ENCODE data around the gene NUP98.

NUP98 gene

DNA sequence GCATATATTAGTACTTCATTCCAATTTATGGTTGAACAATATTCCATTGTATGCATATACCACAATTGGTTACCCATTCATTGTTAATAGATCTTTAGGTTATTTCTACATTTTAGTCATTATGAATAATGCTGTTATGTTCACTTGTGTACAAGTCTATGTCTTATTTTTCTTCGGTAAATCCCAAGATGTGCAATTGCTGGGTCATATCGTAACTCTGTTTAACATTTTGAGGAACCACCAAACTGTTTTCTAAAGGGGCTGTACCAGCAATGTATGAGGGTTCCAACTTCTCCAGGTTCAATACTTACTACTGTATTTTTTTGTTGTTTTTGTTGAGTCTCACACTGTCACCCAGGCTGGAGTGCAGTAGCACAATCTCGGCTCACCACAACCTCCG lies 33.1 kb downstream of the NUP98 start:
- Histone ChIP-seq H3K36me3 (ENCODE audit: low read depth) (peaks cover 99% of the 10 kb centered on the region), H3K4me3 (ENCODE audit: severe bottlenecking) (no peak overlapping the region), H3K9me3 (ENCODE audit: severe bottlenecking) (no peaks in the 10 kb centered on the region), H3K27me3 (ENCODE audit: insufficient read depth, poor library complexity, severe bottlenecking) (no peaks in the 10 kb centered on the region), H3K27ac (ENCODE audit: poor library complexity, severe bottlenecking) (no peak overlapping the region), H3K4me1 (ENCODE audit: insufficient read depth, poor library complexity, severe bottlenecking) (no peaks in the 10 kb centered on the region)
- DNase-seq (ENCODE audit: low spot score) (no peak), ATAC-seq (ENCODE audit: low read depth) (no peak)
- no peak for TF ChIP-seq CTCF (IDR thresholded peaks at IDR 0.05; ENCODE audit: poor library complexity, severe bottlenecking)

GRCh38 chr11:3755151-3755550 lies 42.2 kb downstream of the NUP98 start:
- Histone ChIP-seq H3K4me3 (ENCODE audit: severe bottlenecking) (no peak overlapping the region), H3K36me3 (ENCODE audit: low read depth) (peaks cover 91% of the 10 kb centered on the region), H3K27ac (ENCODE audit: poor library complexity, severe bottlenecking) (no peak overlapping the region), H3K9me3 (ENCODE audit: severe bottlenecking) (no peaks in the 10 kb centered on the region), H3K4me1 (ENCODE audit: insufficient read depth, poor library complexity, severe bottlenecking) (no peaks in the 10 kb centered on the region), H3K27me3 (ENCODE audit: insufficient read depth, poor library complexity, severe bottlenecking) (no peaks in the 10 kb centered on the region)
- ATAC-seq (ENCODE audit: low read depth), result no peak
- DNase-seq (ENCODE audit: low spot score), result no peak
- no peak for TF ChIP-seq CTCF (IDR thresholded peaks at IDR 0.05; ENCODE audit: poor library complexity, severe bottlenecking)

DNA sequence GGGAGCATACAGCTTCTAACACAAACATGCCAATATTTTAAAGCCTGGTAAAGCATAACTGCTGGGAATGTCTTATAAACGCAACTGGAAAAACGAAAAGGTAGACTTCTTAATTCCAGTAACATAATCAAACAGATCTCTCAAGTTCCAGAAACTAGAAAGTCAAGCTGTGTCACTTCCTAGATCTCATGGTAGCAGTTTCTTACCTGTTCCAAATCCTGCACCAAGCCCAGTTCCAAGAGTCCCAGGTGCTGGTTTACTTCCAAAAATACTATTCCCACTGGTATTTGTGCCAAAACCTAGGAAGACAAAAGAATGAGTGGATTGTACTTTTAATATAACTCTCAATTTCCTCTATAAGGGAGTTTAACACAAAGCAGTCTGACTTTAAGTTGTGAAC lies 44.2 kb downstream of the NUP98 start:
- ATAC-seq (ENCODE audit: low read depth), result no peak
- Histone ChIP-seq H3K9me3 (ENCODE audit: severe bottlenecking) (no peaks in the 10 kb centered on the region), H3K27me3 (ENCODE audit: insufficient read depth, poor library complexity, severe bottlenecking) (no peaks in the 10 kb centered on the region), H3K27ac (ENCODE audit: poor library complexity, severe bottlenecking) (no peak overlapping the region), H3K4me1 (ENCODE audit: insufficient read depth, poor library complexity, severe bottlenecking) (peaks cover 2% of the 10 kb centered on the region), H3K36me3 (ENCODE audit: low read depth) (peaks cover 85% of the 10 kb centered on the region), H3K4me3 (ENCODE audit: severe bottlenecking) (no peak overlapping the region)
- no peak for TF ChIP-seq CTCF (IDR thresholded peaks at IDR 0.05; ENCODE audit: poor library complexity, severe bottlenecking)
- DNase-seq (ENCODE audit: low spot score), result no peak

DNA sequence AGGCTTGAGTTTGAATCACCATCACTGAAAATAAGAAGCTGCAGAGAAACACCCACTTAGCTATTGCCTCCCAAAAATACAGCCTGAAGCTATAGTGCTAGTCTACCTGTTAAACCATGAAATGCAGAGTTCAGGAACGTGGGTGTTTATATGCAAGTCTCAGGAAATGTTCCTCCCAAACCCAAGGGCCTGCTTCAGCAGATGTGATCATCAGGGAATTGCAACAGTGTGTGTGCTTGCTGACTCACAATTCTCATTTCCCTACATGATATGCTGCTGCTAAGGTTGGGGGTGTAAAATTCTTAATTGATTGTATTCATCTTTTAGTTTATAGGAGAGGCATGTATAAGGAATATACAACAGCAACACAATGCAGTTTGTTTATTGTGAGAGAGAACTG lies 49.6 kb downstream of the NUP98 start:
- Histone ChIP-seq H3K9me3 (ENCODE audit: severe bottlenecking) (no peaks in the 10 kb centered on the region), H3K27ac (ENCODE audit: poor library complexity, severe bottlenecking) (peak overlapping the region; percentile 19), H3K27me3 (ENCODE audit: insufficient read depth, poor library complexity, severe bottlenecking) (no peaks in the 10 kb centered on the region), H3K4me1 (ENCODE audit: insufficient read depth, poor library complexity, severe bottlenecking) (peaks cover 19% of the 10 kb centered on the region), H3K4me3 (ENCODE audit: severe bottlenecking) (no peak overlapping the region), H3K36me3 (ENCODE audit: low read depth) (peaks cover 91% of the 10 kb centered on the region)
- no peak for TF ChIP-seq CTCF (IDR thresholded peaks at IDR 0.05; ENCODE audit: poor library complexity, severe bottlenecking)
- DNase-seq (ENCODE audit: low spot score), result no peak
- peak; percentile 94 for ATAC-seq (ENCODE audit: low read depth)

GRCh38 chr11:3745161-3745560 lies 52.2 kb downstream of the NUP98 start:
- Histone ChIP-seq H3K36me3 (ENCODE audit: low read depth) (peaks cover 88% of the 10 kb centered on the region), H3K9me3 (ENCODE audit: severe bottlenecking) (no peaks in the 10 kb centered on the region), H3K4me3 (ENCODE audit: severe bottlenecking) (no peak overlapping the region), H3K4me1 (ENCODE audit: insufficient read depth, poor library complexity, severe bottlenecking) (peaks cover 19% of the 10 kb centered on the region), H3K27ac (ENCODE audit: poor library complexity, severe bottlenecking) (peak overlapping the region; percentile 25), H3K27me3 (ENCODE audit: insufficient read depth, poor library complexity, severe bottlenecking) (no peaks in the 10 kb centered on the region)
- DNase-seq (ENCODE audit: low spot score) (no peak), ATAC-seq (ENCODE audit: low read depth) (peak; percentile 42; the same call in 1 of the 3 replicates)
- TF ChIP-seq CTCF (IDR thresholded peaks at IDR 0.05; ENCODE audit: poor library complexity, severe bottlenecking), result no peak
